ENCODE data around the gene TTC7B.

GRCh38 chr14:90587252-90587910, 228.8 kb downstream of the TTC7B start:
- TF ChIP-seq CTCF (IDR thresholded peaks at IDR 0.05) (no peak), POLR2A (IDR thresholded peaks at IDR 0.05) (no peak)

Measured in prostate gland (tissue), 2 donors.